Measurements from ENCODE around the gene LILRA6.

GRCh38 chr19:54216869-54217268, 25.7 kb downstream of the LILRA6 start:
- TF ChIP-seq, protein P1, sequence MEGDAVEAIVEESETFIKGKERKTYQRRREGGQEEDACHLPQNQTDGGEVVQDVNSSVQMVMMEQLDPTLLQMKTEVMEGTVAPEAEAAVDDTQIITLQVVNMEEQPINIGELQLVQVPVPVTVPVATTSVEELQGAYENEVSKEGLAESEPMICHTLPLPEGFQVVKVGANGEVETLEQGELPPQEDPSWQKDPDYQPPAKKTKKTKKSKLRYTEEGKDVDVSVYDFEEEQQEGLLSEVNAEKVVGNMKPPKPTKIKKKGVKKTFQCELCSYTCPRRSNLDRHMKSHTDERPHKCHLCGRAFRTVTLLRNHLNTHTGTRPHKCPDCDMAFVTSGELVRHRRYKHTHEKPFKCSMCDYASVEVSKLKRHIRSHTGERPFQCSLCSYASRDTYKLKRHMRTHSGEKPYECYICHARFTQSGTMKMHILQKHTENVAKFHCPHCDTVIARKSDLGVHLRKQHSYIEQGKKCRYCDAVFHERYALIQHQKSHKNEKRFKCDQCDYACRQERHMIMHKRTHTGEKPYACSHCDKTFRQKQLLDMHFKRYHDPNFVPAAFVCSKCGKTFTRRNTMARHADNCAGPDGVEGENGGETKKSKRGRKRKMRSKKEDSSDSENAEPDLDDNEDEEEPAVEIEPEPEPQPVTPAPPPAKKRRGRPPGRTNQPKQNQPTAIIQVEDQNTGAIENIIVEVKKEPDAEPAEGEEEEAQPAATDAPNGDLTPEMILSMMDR (conservative IDR thresholded peaks at IDR 0.05) = no peak
- TF ChIP-seq EZH2 (IDR thresholded peaks at IDR 0.05; ENCODE audit: low read depth) = no peak
